Suppressor macrophage treated with lipopolysaccharide for 4 hours (primary cell): ENCODE data around the gene DOCK2.

ENCODE experiments used
- DNase-seq: peaks from one replicate; pipeline ENCODE4 v3.0.0-alpha.2; 2020

DOCK2 gene

DNA sequence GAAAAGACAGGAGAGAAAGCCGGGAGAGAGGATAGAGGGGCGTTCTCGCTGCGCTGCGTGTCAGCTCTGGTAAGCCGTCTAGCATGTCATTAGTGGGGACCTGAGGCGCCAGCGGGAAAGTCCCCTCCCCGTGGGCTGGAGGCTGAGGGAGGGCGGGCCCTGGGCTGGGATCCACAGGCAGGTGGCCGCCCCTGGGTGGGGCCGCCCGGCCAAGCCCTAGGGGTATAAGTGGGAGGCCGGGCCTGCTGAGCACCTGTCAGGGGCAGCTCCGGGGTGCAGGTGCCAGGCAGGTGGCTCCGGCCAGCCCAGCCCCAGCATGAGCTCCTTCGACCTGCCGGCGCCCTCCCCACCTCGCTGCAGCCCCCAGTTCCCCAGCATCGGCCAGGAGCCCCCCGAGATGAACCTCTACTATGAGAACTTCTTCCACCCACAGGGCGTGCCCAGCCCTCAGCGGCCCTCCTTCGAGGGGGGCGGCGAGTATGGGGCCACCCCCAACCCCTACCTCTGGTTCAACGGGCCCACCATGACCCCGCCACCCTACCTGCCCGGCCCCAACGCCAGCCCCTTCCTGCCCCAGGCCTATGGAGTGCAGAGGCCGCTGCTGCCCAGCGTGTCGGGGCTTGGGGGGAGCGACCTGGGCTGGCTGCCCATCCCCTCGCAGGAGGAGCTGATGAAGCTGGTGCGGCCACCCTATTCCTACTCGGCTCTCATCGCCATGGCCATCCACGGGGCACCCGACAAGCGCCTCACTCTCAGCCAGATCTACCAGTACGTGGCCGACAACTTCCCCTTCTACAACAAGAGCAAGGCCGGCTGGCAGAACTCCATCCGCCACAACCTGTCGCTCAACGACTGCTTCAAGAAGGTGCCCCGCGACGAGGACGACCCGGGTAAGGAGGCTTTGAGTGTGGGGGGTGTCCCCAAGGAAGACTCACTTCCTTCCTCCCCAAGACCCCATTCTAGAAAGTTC is 468.9 kb downstream of the DOCK2 start, which contains the start of gene FOXI1:
Gene FOXI1, plus strand, starts transcription at position 256 of the 970 bp plus-strand sequence. Its CDS starts 61 bp downstream, at position 317.
- no peak for DNase-seq

DNA sequence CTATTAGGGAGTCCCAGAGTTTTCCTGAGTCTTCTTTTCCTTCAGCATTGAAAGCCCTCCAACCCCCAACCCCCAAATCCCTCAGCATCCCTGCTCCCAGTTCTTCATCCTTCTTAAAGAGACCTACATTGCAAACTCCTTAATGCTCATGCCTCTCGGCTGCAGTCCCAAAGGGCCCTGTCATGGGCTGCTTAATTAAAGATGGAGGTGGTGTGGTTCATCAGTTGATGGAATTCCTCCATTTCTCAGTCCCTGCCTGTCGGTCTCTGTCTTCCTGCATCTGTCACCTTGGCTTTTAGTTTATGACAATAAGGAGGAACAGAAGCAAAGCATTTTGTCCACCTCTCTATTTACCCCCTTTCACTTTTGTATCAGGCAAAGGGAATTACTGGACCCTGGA is 470.6 kb downstream of the DOCK2 start:
- DNase-seq: no peak

DNA sequence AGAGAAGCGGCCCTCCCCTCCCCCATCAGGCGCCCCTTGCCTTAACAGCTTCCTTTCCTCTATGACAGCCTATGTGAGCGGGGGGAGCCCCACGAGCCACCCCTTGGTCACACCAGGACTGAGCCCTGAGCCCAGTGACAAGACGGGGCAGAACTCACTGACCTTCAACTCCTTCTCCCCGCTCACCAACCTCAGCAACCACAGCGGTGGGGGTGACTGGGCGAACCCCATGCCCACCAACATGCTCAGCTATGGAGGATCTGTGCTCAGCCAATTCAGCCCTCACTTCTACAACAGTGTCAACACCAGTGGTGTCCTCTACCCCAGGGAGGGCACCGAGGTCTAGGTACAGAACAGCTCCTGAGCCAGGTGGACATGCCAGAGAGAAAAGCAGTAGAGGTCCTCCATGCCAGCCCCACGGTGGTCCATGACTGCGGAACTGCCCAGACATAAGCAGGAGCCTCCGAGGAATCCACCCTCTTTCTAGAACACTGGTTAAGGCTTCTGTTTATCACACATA is 471.3 kb downstream of the DOCK2 start:
- no peak for DNase-seq

DNA sequence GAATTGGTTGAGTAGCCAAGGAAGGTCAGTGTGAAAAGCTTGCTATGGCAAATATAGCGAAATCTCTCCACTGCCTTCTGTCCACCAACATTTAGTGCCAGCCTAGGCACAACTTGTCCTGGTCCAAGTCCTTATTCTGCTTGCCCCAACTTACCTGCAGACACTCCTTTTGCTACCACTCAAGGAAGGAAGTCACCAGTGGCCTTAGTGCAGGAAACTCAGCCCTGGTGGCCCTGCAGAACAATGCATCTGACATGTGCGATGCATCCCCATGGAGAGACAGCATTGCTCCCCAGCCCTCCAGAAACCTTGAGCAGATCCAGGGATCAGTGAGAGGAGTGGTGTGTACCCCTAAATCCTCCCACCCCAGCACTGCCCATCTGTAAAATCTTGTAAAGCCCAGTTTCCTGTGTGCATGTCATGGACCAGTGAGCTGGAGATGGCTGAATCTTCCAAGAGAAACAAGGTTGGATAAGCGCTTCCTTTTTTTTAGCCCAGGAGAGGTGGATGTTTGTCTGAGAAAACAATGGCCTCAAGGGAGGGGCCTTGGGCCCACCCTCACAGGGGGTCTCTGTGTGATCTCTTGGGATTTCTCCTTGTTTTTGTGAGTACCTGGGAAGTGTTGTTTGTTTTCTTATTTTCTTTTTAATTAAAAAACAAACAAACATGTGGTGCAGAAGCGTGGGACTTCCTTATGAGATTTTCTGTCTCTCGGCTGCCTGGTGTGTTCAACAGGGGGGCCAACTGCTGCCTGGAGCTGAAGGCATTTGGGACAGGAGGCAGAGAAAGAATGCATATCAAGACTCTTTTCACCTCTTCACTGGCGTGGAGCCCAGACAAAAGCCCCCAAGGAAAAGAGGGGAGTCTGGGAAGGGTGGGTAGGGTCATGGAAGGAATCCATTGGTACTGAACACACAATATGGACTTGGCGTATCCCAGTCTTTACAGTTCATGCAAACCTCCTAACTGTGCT is 472.3 kb downstream of the DOCK2 start:
- no peak for DNase-seq

DNA sequence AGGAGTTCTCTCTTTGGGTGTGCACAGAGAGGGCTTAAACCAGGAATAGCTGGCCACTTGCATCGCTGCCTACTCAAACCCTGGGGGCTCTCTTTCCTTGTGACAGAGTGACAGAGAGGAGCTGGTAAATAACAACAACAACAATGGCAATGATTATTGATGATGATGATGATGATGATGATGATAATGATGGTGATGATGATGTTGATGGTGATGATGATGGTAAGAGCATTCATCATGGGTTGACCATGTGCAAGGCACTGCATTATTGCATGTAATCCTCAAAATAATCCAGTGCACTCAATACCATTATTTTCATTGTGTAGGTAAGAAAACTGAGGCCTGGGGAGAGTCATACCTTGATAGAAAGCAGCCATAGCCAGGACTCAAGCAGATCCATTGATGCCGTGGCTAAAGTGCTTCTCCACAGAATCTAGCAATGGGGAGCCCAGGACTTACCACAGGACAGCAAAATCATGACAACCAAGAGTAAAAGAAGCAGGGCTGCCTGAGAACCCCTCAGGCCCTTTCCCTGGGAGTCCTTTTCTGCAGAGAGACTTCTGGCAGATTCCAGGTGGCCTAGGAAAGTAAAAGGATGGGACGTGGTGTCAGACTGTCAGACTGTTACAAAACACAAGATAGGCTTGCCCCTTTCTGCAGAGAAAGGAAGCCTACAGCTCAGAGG is 473.5 kb downstream of the DOCK2 start:
- no peak for DNase-seq

DNA sequence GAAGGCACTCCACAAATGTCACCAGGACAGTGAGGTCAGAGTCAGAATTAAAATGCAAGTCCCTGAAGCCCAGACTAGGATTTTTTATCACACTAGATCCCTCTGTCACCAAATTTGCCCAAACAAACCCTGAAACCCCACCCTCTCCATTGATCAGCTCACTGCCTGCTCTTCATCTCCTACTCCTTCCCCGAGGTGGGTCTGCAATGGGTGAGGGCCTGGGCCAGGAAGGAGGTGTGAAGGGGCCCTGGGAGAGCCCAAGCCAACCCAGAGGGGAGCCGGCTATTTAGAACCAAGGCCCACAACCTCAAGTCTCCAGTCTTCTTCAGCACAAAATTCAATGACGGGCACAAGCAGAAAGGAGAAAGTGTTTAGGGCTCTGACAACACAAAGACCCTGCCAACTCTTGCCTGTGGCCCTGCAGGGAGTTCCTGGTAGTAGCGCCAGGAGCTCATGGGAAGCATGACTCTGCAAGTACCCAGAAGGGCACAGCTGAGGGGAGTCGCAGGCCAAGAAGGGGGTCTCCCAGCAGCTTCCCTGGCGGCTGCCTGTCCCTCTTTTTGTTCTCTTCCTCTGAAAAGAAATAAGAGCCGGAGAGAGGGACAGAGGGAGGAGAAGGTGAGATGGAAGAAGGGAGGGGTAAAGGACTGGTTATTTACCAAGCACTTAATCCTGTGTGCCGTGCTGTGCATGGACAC is 474.2 kb downstream of the DOCK2 start:
- DNase-seq: no peak

DNA sequence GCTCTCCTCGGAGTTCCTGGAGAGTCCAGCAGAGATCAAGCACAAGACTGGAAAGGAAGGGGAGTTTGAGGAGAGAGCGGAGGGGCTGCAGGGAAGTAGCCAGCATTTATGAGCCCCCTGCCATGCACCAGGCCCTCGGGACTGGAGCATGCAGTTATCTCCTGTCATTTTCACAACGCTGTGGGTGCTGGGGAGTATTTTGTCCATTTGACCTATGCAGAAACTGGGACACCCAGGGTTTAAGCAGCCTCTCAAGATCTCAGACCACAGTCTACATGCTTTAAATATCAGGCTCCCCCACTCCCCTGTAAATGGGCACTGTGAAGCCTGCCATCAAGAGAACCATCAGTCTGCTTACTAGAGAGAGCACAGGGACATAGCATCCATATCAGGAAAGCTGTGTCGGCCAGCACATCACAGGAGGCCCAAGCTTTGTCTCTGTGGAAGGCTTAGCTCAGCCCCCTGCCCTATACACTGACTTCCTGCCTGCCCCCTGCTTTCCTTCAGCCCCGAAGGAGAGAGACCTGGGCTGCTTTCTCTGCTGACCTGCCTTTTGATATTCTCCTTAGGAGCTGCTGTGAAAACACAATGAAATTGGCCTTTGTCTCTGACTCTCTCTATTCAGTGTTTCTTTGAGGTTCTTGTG is 475.9 kb downstream of the DOCK2 start:
- no peak for DNase-seq

DNA sequence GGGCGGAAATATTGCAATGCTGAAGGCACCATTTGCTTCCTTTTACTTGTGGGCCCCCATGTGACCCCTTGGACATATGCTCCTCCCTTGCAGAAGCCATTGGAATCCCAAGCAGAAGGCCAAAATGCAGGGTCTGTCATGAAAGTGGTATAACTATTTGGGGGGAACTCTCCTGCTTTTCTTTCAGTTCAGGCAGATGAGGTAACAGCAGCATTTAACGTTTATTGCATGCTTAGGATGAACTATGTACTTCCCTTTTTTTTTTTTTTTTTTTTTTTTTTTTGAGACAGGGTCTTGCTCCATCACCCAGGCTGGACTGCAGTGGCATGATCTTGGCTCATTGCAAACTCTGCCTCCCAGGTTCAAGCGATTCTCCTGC is 476.4 kb downstream of the DOCK2 start:
- DNase-seq: peak; percentile 53

DNA sequence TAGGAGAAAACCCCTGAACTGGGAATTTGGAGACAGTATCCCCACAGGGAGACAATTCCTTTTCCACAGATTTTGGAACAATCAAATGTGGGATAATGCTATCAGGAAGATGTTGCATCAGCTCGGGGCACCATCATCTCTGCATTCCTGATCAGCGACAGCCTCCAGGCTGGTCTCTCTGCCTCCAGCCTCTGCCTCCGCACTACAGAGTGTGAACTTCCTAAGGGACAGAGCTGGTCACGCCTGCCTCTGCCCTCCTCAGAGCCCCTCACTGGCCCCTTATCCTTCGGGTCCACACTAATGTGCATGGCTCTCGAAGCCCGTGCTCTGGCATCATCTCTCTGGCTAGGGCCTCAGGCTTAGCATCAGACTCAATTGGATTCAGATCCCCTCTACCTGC is 477.2 kb downstream of the DOCK2 start:
- no peak for DNase-seq

DNA sequence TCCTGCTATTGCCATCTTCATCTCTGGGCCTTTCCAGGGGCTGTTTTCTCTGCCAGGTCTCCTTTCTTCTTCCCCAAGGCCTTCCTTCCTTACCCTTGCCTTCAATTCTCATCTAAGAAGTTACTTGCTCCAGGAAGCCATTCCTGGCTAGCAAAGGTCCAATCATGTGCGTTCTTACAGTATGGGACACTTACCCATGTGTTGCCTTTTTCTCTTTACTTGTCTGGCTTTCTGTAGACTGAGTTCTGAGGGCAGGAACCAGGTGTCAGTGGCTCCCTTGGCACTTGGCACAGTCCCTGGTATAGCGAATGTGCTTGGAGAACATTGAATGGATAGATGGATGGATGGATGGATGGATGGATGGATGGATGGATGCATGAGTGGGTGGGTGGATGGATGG is 478.9 kb downstream of the DOCK2 start:
- DNase-seq: no peak

DNA sequence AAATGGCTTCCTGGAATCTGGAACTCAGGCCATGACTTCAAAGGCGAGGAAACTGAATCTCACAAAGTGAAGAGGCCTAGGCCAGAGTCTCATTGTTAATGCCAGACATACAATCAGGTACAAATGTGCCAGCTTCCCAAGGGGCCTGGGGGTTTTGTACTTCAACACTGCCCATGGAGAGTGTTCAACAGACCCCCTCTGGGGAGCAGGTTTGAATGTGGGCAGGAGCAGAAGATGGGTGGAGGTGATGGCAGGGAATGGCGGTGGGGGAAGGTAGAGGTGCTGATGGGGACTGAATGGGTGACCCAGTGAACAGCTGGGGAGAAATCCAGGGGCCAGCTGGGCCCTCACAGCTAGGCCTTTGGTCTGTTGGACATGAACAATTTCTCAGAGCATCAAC is 480.7 kb downstream of the DOCK2 start:
- DNase-seq: no peak

DNA sequence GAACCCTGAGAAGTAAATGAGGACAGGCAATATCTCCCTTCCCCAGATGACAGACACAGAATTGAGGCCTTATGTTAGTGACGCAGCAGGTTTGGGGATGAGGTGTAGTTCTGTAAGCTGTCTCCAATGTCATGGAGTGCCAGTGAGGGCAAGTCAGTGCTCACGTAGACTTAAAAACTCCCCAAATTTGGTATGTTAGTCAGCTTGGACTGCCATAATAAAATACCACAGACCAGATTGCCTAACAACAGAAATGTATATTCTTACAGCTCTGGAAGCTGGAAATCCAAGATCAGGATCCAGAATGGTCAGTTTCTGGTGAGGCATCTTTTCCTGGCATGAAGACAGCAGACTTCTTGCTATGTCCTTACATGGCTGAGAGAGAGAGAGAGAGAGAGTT is 483.5 kb downstream of the DOCK2 start:
- no peak for DNase-seq

DNA sequence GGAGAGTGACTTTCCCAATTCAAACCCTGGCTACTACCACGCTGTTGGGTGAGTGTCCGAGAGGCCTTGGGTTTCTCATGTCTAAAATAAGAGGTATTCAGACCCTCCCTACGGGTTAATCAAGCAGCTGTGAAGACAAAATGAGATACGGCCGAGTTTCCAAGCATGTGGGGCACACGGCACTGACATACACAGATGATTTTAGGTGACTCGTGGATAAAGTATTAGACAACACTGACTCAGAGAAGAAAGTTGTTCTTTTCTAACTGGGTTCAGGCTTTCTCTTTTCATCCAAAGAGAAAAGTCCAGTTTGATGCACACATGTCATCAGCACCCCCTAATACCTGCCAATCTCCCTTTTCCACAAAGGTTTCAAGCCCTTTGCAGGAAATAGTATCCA is 484.2 kb downstream of the DOCK2 start:
- no peak for DNase-seq

DNA sequence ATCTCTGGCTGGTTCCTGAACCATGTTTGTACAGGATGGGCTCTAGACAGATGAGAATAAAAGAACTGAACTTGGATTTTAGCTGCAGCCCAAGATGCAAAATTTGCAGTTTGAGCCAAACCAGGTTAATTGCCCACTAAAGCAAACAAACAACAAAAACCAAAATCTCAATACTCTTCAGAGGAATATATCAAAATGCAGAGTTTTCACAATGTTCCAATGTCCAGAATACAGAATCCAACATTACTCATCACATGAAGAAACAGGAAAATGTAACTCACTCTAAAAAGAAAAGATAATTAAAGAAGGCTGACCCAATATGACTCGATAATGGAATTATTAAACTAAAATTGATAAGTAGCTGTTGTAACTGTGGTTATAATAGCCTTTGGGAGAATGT is 489.0 kb downstream of the DOCK2 start:
- no peak for DNase-seq

DNA sequence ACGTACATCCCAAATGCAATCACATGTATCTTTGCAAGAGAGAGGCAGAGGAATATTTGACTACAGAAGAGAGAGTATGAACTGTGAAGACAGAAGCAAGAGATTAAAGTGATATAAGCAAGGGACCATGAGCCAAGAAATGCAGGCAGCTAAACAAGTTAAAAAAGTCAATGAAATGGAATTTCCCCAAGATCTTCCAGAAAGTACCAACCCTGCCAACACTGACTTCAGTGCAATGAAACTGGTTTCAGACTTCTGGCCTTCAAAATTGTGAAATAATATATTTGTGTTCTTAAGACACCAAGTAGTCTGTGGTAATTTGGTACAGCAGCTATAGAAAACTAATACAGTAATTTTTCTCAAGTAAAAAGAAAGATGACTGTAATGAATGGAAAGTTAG is 489.6 kb downstream of the DOCK2 start:
- no peak for DNase-seq

DNA sequence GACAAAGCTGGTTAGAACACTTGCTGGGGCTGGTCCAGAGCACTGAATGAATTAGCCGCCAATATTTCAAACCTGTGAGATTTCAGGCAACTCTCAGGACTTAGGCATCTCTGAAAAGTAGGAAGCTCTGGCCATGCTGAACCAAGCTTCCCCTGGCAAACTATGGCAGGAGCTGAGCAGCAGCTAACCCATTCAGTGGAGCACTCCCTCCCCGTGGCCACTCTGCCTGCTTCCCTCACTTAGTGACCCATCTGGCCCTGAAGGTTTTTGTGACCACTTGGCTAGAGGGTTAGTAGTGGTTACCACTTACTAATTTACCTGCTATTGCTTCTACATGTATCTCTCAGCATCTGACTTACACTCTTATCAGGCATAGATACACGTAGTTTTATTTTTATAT is 494.2 kb downstream of the DOCK2 start:
- no peak for DNase-seq

DNA sequence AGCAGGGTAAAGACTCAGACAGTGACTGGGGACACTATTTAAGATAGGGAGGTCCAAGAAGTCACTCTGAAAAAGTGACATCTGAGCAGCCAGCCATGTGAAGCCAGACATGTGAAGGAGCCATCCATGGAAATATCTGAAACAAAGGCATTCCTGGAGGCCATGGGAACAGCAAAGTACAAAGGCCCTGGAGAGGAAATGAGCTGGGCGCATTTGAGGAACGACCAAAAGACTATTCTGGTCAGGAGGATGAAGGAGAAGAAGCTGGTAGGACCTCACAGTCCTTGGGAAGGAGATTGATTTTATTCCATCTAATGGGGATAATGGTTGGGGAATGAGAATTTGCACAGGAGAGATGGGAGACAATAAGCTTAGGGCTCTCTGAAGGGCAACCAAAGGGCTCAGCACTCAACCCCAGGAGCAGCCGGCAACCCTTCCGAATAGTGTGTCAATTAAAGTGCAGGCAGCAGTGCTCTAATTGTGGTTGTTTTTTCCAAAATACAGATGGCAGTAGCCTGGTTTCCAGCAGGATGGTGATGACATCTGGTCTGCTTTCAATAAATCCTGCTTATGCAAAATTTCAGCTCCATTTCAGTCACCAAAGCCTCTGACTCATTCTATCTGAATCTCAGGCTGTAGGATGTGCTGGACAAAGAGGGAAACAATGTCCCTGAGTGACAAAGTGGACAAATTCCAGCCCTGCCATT is 495.3 kb downstream of the DOCK2 start:
- peak; percentile 10 for DNase-seq
